Caco-2 (cell line): Measurements from ENCODE around the gene SLC5A11. TPM values are rescaled to one million over a fixed set of nuclear protein-coding genes. Genes with fewer than 3 reads are reported as not detected.

Experiments
- BruUV-seq: library from RNA; stranded (reverse); fragments of 400-500 nt; replicated peaks from 2 replicates; lab custom pipeline; 2021; lab: Mats Ljungman, UMichigan
- CTCF ChIA-PET: fragments of 300-600 bp; sonication (Branson Sonifier 250); formaldehyde crosslinking; loops from one replicate; lab custom pipeline; 2022; ENCODE audit warnings: antibody characterized with exemption; lab: Charles Lee
- POLR2A ChIA-PET: fragments of 300-600 bp; sonication (Branson Sonifier 250); formaldehyde crosslinking; loops from one replicate; lab custom pipeline; 2022; ENCODE audit warnings: antibody characterized with exemption; lab: Charles Lee
- DNase-seq, 2 experiments: peaks; one replicate each; pipeline versions ENCODE4 v3.0.0 to v3.0.0-alpha.2; 2020 to 2022
- H3K27me3 ChIP-seq: replicated peaks from 2 replicates; pipeline ENCODE4 v1.6.0; 2011; ENCODE audit warnings: low read length; ENCODE audit not compliant: control insufficient read depth, insufficient read depth
- H3K36me3 ChIP-seq: 2 replicates; pipeline ENCODE4 v1.5.1; 2011; ENCODE audit warnings: low read length; ENCODE audit not compliant: control insufficient read depth, insufficient read depth
- H3K4me1 ChIP-seq: fragments of 250-450 bp; sonication (Bioruptor Pico); 2 replicates; pipeline ENCODE4 v1.5.1; 2020; ENCODE audit warnings: mild to moderate bottlenecking
- H3K4me3 ChIP-seq: 2 replicates; pipeline ENCODE4 v1.5.1; 2011; ENCODE audit warnings: low read depth, mild to moderate bottlenecking, control low read depth, low read length
- H3K9me3 ChIP-seq: fragments of 250-450 bp; sonication (Bioruptor Pico); 2 replicates; pipeline ENCODE4 v1.5.1; 2020; ENCODE audit warnings: mild to moderate bottlenecking, moderate library complexity
- H3K27ac Mint-ChIP-seq: one replicate; pipeline ENCODE4 v1.8.0; 2022; ENCODE audit warnings: mixed read lengths; ENCODE audit not compliant: unreplicated experiment
- H3K27me3 Mint-ChIP-seq: one replicate; pipeline ENCODE4 v1.8.0; 2022; ENCODE audit warnings: mixed read lengths; ENCODE audit not compliant: insufficient read depth, unreplicated experiment
- H3K36me3 Mint-ChIP-seq: one replicate; pipeline ENCODE4 v1.8.0; 2022; ENCODE audit warnings: mild to moderate bottlenecking, mixed read lengths; ENCODE audit not compliant: insufficient read depth, unreplicated experiment
- H3K4me1 Mint-ChIP-seq: one replicate; pipeline ENCODE4 v1.8.0; 2022; ENCODE audit warnings: low read depth, mixed read lengths; ENCODE audit not compliant: unreplicated experiment
- H3K4me3 Mint-ChIP-seq: one replicate; pipeline ENCODE4 v1.8.0; 2022; ENCODE audit warnings: mild to moderate bottlenecking, moderate library complexity, mixed read lengths; ENCODE audit not compliant: unreplicated experiment
- H3K9me3 Mint-ChIP-seq: one replicate; pipeline ENCODE4 v1.8.0; 2022; ENCODE audit warnings: mixed read lengths; ENCODE audit not compliant: unreplicated experiment
- intact Hi-C: fragments of 100-400 bp; cut with micrococcal nuclease; formaldehyde crosslinking; loops from one replicate; pipeline ENCODE4 v1.10.0; 2022; ENCODE audit not compliant: unreplicated experiment
- total RNA-seq: library from RNA; stranded (reverse); gene quantifications from 2 replicates; pipeline ENCODE4 v1.2.3, GENCODE V29; 2022
- TF ChIP-seq, protein P1 (sequence below), 2 experiments: fragments of 200-600 bp in 1 of 2; IDR thresholded peaks; 1 replicate in 1 of 2; 2 replicates in 1 of 2; pipeline versions ENCODE4 v1.5.1 to v1.8.0; 2011 to 2022; ENCODE audit warnings: antibody characterized with exemption in 1 of 2, control low read depth in 1 of 2, inconsistent platforms in 1 of 2, low read depth in 1 of 2, low read length in 1 of 2, mild to moderate bottlenecking in 1 of 2, moderate library complexity in 1 of 2; ENCODE audit not compliant: insufficient read depth in 1 of 2, severe bottlenecking in 1 of 2, unreplicated experiment in 1 of 2

Gene SLC5A11
- total RNA-seq, 1 experiment from 2014 or later: 0.95 TPM

DNA sequence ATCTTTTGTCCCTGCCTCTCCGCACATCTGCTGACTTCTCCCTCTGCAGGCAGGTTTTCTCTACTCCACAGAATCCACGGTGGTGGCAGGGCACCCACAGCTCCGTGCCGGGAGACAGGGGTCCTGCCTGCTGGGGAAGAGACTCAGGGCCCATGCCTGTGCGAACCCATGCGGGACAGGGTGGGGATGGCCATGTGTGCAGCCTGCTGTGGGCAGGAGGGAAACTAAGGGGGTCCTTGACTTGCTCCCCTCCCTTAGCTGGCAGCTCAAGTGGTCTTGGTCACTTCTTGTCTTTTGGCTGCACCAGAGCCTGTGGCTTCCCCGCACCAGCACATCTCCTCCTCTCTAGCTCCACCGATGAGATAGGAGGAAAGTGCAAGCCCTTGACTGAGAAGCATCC lies 69.8 kb downstream of the SLC5A11 start:
- H3K4me1 ChIP-seq: no peaks in the 10 kb centered on the region
- no peak overlapping the region for H3K4me3 ChIP-seq
- POLR2A ChIA-PET: no interaction called here
- no peaks in the 10 kb centered on the region for H3K27me3 ChIP-seq
- no peaks in the 10 kb centered on the region for H3K9me3 ChIP-seq
- intact Hi-C loops: loop anchor here (1.0 kb wide), 1 partner anchor 81 kb away; no protein-coding TSS in a partner anchor
- DNase-seq: peak in 1 of 2 experiments; percentile 15
- no peaks in the 10 kb centered on the region for H3K27me3 Mint-ChIP-seq
- H3K4me1 Mint-ChIP-seq: no peaks in the 10 kb centered on the region
- H3K9me3 Mint-ChIP-seq: no peaks in the 10 kb centered on the region
- TF ChIP-seq, protein P1, sequence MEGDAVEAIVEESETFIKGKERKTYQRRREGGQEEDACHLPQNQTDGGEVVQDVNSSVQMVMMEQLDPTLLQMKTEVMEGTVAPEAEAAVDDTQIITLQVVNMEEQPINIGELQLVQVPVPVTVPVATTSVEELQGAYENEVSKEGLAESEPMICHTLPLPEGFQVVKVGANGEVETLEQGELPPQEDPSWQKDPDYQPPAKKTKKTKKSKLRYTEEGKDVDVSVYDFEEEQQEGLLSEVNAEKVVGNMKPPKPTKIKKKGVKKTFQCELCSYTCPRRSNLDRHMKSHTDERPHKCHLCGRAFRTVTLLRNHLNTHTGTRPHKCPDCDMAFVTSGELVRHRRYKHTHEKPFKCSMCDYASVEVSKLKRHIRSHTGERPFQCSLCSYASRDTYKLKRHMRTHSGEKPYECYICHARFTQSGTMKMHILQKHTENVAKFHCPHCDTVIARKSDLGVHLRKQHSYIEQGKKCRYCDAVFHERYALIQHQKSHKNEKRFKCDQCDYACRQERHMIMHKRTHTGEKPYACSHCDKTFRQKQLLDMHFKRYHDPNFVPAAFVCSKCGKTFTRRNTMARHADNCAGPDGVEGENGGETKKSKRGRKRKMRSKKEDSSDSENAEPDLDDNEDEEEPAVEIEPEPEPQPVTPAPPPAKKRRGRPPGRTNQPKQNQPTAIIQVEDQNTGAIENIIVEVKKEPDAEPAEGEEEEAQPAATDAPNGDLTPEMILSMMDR (IDR thresholded peaks at IDR 0.05; ENCODE audit: insufficient read depth in 1 of 2, low read depth in 1 of 2, low read length in 1 of 2, severe bottlenecking in 1 of 2, unreplicated experiment in 1 of 2): no peak
- H3K4me3 Mint-ChIP-seq: no peak overlapping the region
- no peaks in the 10 kb centered on the region for H3K36me3 ChIP-seq
- CTCF ChIA-PET: interaction anchor here (1.3 to 1.4 kb wide), 2 partner anchors 9 to 81 kb away, joined by 3 to 5 read pairs; no protein-coding TSS in a partner anchor
- H3K36me3 Mint-ChIP-seq: peaks cover 44% of the 10 kb centered on the region
- no peak overlapping the region for H3K27ac Mint-ChIP-seq
- BruUV-seq: no TSS peak

DNA sequence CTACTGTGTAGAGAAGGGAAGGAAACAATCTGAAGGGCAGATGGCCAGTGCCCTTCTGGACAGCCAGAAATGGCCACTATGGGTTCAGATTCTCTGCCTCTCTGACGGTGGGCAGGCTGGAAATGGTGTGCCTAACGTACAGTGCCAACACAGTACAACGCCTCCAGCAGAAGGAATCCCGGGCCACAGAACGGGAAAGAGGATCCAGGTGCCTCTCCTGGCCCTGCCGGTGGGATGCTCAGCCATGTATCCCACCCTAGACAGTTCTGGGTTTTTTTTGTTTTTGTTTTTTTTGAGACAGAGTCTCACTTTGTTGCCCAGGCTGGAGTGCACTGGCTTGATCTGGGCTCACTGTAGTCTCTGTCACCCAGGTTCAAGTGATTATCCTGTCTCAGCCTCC lies 71.5 kb downstream of the SLC5A11 start:
- intact Hi-C loops: no loop called here
- Mint-ChIP-seq H3K4me3 (no peak overlapping the region), H3K9me3 (no peaks in the 10 kb centered on the region), H3K27me3 (no peaks in the 10 kb centered on the region), H3K36me3 (peaks cover 60% of the 10 kb centered on the region), H3K27ac (no peak overlapping the region), H3K4me1 (no peaks in the 10 kb centered on the region)
- CTCF ChIA-PET: no interaction called here
- Histone ChIP-seq H3K4me1 (no peaks in the 10 kb centered on the region), H3K4me3 (no peak overlapping the region), H3K27me3 (no peaks in the 10 kb centered on the region), H3K36me3 (no peaks in the 10 kb centered on the region; the same call in 1 of the 2 replicates), H3K9me3 (no peaks in the 10 kb centered on the region)
- POLR2A ChIA-PET: no interaction called here
- no TSS peak for BruUV-seq
- no peak for DNase-seq
- TF ChIP-seq, protein P1 (IDR thresholded peaks at IDR 0.05; ENCODE audit: insufficient read depth in 1 of 2, low read depth in 1 of 2, low read length in 1 of 2, severe bottlenecking in 1 of 2, unreplicated experiment in 1 of 2): no peak

DNA sequence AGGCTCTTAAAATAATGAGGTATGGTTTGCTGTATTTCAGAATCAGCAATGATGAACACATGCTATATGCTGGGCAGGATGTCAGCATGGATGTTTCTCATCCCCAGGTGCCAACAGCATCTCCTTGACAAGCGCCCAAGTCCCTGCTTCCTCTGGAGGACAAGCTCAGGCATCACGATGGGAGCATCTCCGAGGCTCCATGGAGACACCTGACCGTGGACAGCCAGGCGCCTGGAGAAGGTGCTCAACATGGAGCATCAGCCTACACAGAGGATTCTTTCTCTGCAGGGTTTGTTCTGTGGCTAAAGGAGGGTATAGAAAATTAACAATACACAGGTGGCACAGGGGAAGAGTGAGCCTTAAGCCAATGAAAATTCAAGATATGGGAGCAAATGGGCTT lies 72.1 kb downstream of the SLC5A11 start:
- no peaks in the 10 kb centered on the region for H3K27me3 ChIP-seq
- Mint-ChIP-seq H3K27me3 (no peaks in the 10 kb centered on the region), H3K27ac (no peak overlapping the region), H3K4me3 (no peak overlapping the region), H3K4me1 (no peaks in the 10 kb centered on the region), H3K9me3 (no peaks in the 10 kb centered on the region), H3K36me3 (peaks cover 67% of the 10 kb centered on the region)
- POLR2A ChIA-PET: interaction anchor here (0.5 kb wide), 1 partner anchor 8 kb away, joined by 4 read pairs; no protein-coding TSS in a partner anchor
- H3K4me1 ChIP-seq: no peaks in the 10 kb centered on the region
- CTCF ChIA-PET: no interaction called here
- H3K9me3 ChIP-seq: no peaks in the 10 kb centered on the region
- no peak overlapping the region for H3K4me3 ChIP-seq
- no peak for DNase-seq
- H3K36me3 ChIP-seq: no peaks in the 10 kb centered on the region; the same call in 1 of the 2 replicates
- intact Hi-C loops: no loop called here
- TF ChIP-seq, protein P1 (IDR thresholded peaks at IDR 0.05; ENCODE audit: insufficient read depth in 1 of 2, low read depth in 1 of 2, low read length in 1 of 2, severe bottlenecking in 1 of 2, unreplicated experiment in 1 of 2): no peak
- BruUV-seq: no TSS peak
